Measurements from ENCODE around the gene GPRASP3.
A peak's percentile ranks its signal among the peaks of the same experiment; 100 is the strongest.

GPRASP3 gene

GRCh38 chrX:102765217-102765616 is 44.7 kb downstream of the GPRASP3 start:
- FAIRE-seq: no peak

- no peak for FAIRE-seq
Measured at GRCh38 chrX:102765809-102766208, 45.3 kb downstream of the GPRASP3 start.

DNA sequence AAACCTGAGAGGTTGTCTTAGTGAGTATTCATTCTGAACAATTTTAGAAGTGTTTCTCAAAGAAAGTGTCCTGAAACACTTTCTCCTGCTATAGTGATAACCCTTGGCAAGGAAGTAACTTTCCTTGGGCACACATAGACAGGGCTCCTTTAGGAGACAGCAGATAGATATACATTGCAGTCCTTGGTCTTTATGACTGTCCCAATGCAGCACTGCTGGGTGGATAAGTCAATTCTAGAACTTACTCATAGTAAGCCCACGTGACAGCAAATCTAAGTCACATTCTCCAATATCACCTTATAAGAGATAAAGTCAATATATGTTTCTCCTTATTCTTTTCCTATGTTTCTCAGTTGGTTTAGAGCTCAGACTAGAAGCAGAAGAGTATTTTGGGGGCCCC is 46.7 kb downstream of the GPRASP3 start:
- FAIRE-seq: no peak

DNA sequence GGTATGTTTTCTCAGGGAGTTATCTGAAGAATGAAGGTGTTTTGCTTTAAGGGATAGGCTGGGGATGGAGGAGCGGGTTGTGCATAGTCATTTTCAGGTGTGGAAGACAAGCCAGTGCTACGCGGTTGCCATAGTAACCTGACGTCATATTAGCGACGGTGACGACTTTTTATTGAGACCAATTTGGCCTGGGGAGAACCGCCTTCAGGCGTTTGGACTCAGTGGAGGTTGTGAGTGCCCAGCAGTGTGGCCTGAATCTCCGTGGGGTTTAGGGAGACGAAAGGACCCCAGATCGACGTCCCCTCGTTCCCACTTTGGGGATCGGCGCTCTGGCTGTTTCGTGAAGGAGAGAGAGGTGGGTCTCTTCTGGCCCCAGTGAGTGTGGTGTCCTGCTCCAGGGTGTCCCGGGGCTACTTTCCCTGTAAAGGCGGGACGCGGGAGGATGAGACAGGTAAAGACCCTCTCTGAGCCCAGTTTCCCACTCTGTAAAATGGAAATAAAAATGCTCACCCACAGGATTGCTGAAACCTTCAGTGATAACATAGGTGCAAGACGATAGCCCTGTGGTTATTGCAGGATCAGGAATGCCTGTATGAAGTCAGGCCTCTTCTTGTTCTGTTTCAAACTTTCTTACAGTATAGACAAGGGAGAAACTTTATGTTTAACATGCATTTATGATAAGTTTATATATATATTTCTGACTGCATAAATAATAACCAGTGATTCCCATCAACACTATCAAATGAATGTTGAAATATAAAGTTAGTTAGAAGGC is 48.6 kb downstream of the GPRASP3 start:
- FAIRE-seq: peak; percentile 6
